GM23248 (cell line): Measurements from ENCODE around the gene MON1A. TPM values are rescaled to one million over a fixed set of nuclear protein-coding genes. Genes with fewer than 3 reads are reported as not detected.

Experiments
- DNase-seq: peaks from one replicate; pipeline ENCODE4 v3.0.0-alpha.2; 2015
- H2AFZ ChIP-seq: fragments of 200-600 bp; sonication (generic); 2 replicates; pipeline ENCODE4 v1.6.1; 2016; ENCODE audit warnings: antibody characterized with exemption
- H3F3A ChIP-seq: fragments of 200-600 bp; sonication (generic); 2 replicates; pipeline ENCODE4 v1.6.1; 2016; ENCODE audit warnings: mild to moderate bottlenecking, antibody characterized with exemption, mixed run types; ENCODE audit not compliant: insufficient read depth
- H3K27ac ChIP-seq: fragments of 200-600 bp; sonication (generic); 2 replicates; pipeline ENCODE4 v1.5.1; 2016; ENCODE audit warnings: mild to moderate bottlenecking
- H3K27me3 ChIP-seq: fragments of 200-600 bp; sonication (generic); replicated peaks from 2 replicates; pipeline ENCODE4 v1.6.1; 2016; ENCODE audit warnings: mild to moderate bottlenecking; ENCODE audit not compliant: insufficient read depth
- H3K36me3 ChIP-seq: fragments of 200-600 bp; sonication (generic); 2 replicates; pipeline ENCODE4 v1.6.1; 2016; ENCODE audit warnings: low read depth, mild to moderate bottlenecking
- H3K4me1 ChIP-seq: fragments of 200-600 bp; sonication (generic); 2 replicates; pipeline ENCODE4 v1.6.1; 2016; ENCODE audit warnings: mild to moderate bottlenecking; ENCODE audit not compliant: insufficient read depth
- H3K4me2 ChIP-seq: fragments of 200-600 bp; sonication (generic); one replicate; pipeline ENCODE4 v1.6.1; 2016; ENCODE audit warnings: mild to moderate bottlenecking; ENCODE audit not compliant: unreplicated experiment
- H3K4me3 ChIP-seq: fragments of 200-600 bp; sonication (generic); 2 replicates; pipeline ENCODE4 v1.5.1; 2016; ENCODE audit warnings: mild to moderate bottlenecking
- H3K79me2 ChIP-seq: fragments of 200-600 bp; sonication (generic); 2 replicates; pipeline ENCODE4 v1.6.1; 2016; ENCODE audit warnings: mild to moderate bottlenecking; ENCODE audit not compliant: insufficient read depth
- H3K9ac ChIP-seq: fragments of 200-600 bp; sonication (generic); 2 replicates; pipeline ENCODE4 v1.6.1; 2016; ENCODE audit warnings: mild to moderate bottlenecking
- H3K9me2 ChIP-seq: fragments of 200-600 bp; sonication (generic); 2 replicates; pipeline ENCODE4 v1.6.1; 2016; ENCODE audit warnings: mixed run types, mild to moderate bottlenecking, moderate library complexity; ENCODE audit not compliant: insufficient read depth
- H3K9me3 ChIP-seq: fragments of 200-600 bp; sonication (generic); one replicate; pipeline ENCODE4 v1.6.1; 2017; ENCODE audit warnings: low read depth
- H4K20me1 ChIP-seq: fragments of 200-600 bp; sonication (generic); 2 replicates; pipeline ENCODE4 v1.6.0; 2016; ENCODE audit not compliant: insufficient read depth
- EZH2 ChIP-seq: fragments of 200-600 bp; sonication (generic); IDR thresholded peaks from 2 replicates; pipeline ENCODE4 v1.6.1; 2018; ENCODE audit warnings: antibody characterized with exemption, mild to moderate bottlenecking; ENCODE audit not compliant: insufficient read depth, poor library complexity, severe bottlenecking
- EZH2phosphoT487 ChIP-seq: fragments of 200-600 bp; sonication (generic); IDR thresholded peaks from 2 replicates; pipeline ENCODE4 v1.6.1; 2018; ENCODE audit warnings: antibody characterized with exemption, moderate library complexity, mild to moderate bottlenecking, low read depth; ENCODE audit not compliant: insufficient read depth
- WGBS, 2 experiments: methylation state at CpG; one replicate each; pipeline ENCODE4 v1.1.6; 2015 to 2017; ENCODE audit warnings: low lambda C conversion rate in 2 of 2, low coverage in 1 of 2; ENCODE audit errors: missing lambda C conversion rate in 2 of 2; 5-methylcytosine and 5-hydroxymethylcytosine counted together
- in situ Hi-C: fragments of 300-500 bp; cut with MboI; formaldehyde crosslinking; loops from 2 replicates; pipeline ENCODE4 v1.15.0; 2020
- polyA plus RNA-seq: library from polyadenylated mRNA; unstranded; fragments of >200 nt; fragmentation: Nextera tagmentation; extraction: Ambion mirVana; gene quantifications from 2 replicates; pipeline ENCODE4 v1.2.1, GENCODE V29; 2016
- small RNA-seq: library from RNA; depleted of rRNA; stranded (forward); fragments of <200 nt; gene quantifications from one replicate; pipeline ENCODE3, GENCODE V24; 2014; ENCODE audit warnings: low read depth, low replicate concordance
- total RNA-seq: library from RNA; depleted of rRNA; stranded (reverse); fragments of >200 nt; shearing (Covaris generic); gene quantifications from 2 replicates; pipeline ENCODE4 v1.2.3, GENCODE V29; 2014; rRNA removed

The MON1A gene
- total and polyA plus RNA-seq, 2 experiments from 2014 or later: 13.6 to 15.0 TPM

GRCh38 chr3:49865198-49865784 is 64.3 kb downstream of the MON1A start:
- Histone ChIP-seq H3F3A (no peaks in the 10 kb centered on the region), H3K9ac (no peak overlapping the region), H3K4me1 (no peaks in the 10 kb centered on the region), H3K9me3 (no peaks in the 10 kb centered on the region), H3K36me3 (no peaks in the 10 kb centered on the region), H2AFZ (no peak overlapping the region), H3K4me3 (no peak overlapping the region), H3K4me2 (no peak overlapping the region), H3K27ac (no peak overlapping the region), H4K20me1 (no peaks in the 10 kb centered on the region), H3K9me2 (no peaks in the 10 kb centered on the region), H3K27me3 (peaks cover 46% of the 10 kb centered on the region), H3K79me2 (no peaks in the 10 kb centered on the region)
- TF ChIP-seq EZH2phosphoT487: no peak
- TF ChIP-seq EZH2: no peak
- DNase-seq: no peak
- in situ Hi-C loops: no loop called here
- WGBS, 2 experiments: 22 to 25% methylated on average over 7 of the region's 7 CpGs

GRCh38 chr3:49864505-49864904 is 65.1 kb downstream of the MON1A start:
- WGBS, 2 experiments: 28 to 41% methylated on average over 5 of the region's 5 CpGs
- TF ChIP-seq EZH2 (no peak), EZH2phosphoT487 (no peak)
- H3K27ac ChIP-seq: no peak overlapping the region
- H3K4me1 ChIP-seq: no peaks in the 10 kb centered on the region
- no peaks in the 10 kb centered on the region for H3K9me3 ChIP-seq
- peaks cover 38% of the 10 kb centered on the region for H3K27me3 ChIP-seq
- H3K79me2 ChIP-seq: no peaks in the 10 kb centered on the region
- DNase-seq: no peak
- H3K4me3 ChIP-seq: no peak overlapping the region
- H3F3A ChIP-seq: no peaks in the 10 kb centered on the region
- H4K20me1 ChIP-seq: no peaks in the 10 kb centered on the region
- no peak overlapping the region for H3K9ac ChIP-seq
- H3K4me2 ChIP-seq: no peak overlapping the region
- no peaks in the 10 kb centered on the region for H3K36me3 ChIP-seq
- in situ Hi-C loops: no loop called here
- H2AFZ ChIP-seq: no peak overlapping the region
- no peaks in the 10 kb centered on the region for H3K9me2 ChIP-seq

GRCh38 chr3:49859576-49860305 is 69.9 kb downstream of the MON1A start:
- no peak overlapping the region for H2AFZ ChIP-seq
- no peaks in the 10 kb centered on the region for H3K4me1 ChIP-seq
- peaks cover 13% of the 10 kb centered on the region for H3K79me2 ChIP-seq
- no peak overlapping the region for H3K4me2 ChIP-seq
- no peaks in the 10 kb centered on the region for H3K9me3 ChIP-seq
- no peaks in the 10 kb centered on the region for H3F3A ChIP-seq
- no peak overlapping the region for H3K4me3 ChIP-seq
- H3K27ac ChIP-seq: no peak overlapping the region
- TF ChIP-seq EZH2phosphoT487 (no peak), EZH2 (no peak)
- peaks cover 23% of the 10 kb centered on the region for H3K27me3 ChIP-seq
- in situ Hi-C loops: no loop called here
- 42 to 47% methylated on average over 12 of the region's 12 CpGs for WGBS, 2 experiments
- no peaks in the 10 kb centered on the region for H4K20me1 ChIP-seq
- no peak overlapping the region for H3K9ac ChIP-seq
- H3K9me2 ChIP-seq: no peaks in the 10 kb centered on the region
- H3K36me3 ChIP-seq: no peaks in the 10 kb centered on the region
- DNase-seq: no peak

Small RNAs within 50 kb of the gene (small RNA-seq; reads per million reads assigned to genes)
- not detected for gene RN7SL217P

Other genes starting within 250 kb of the MON1A start
- gene MST1, start 240.3 kb downstream of the MON1A start, total RNA-seq: 6.3 and 6.4 TPM in 2 replicates
- gene MST1, start 240.3 kb downstream of the MON1A start, polyA plus RNA-seq: 2.5 and 3.0 TPM in 2 replicates
- gene RNF123, start 240.3 kb downstream of the MON1A start, total RNA-seq: 22.8 and 25.7 TPM in 2 replicates
- gene RNF123, start 240.3 kb downstream of the MON1A start, polyA plus RNA-seq: 18.7 and 21.6 TPM in 2 replicates
- 3.2 TPM in 1 of 2 replicates, not detected in the other for gene AMIGO3, start 210.1 kb downstream of the MON1A start, total RNA-seq
- gene AMIGO3, start 210.1 kb downstream of the MON1A start, polyA plus RNA-seq: 0.18 and 0.25 TPM in 2 replicates
- 36.2 and 37.8 TPM in 2 replicates for gene GMPPB, start 205.9 kb downstream of the MON1A start, total RNA-seq
- gene GMPPB, start 205.9 kb downstream of the MON1A start, polyA plus RNA-seq: 22.8 and 24.1 TPM in 2 replicates
- 20.6 and 27.2 TPM in 2 replicates for gene IP6K1, start 143.3 kb downstream of the MON1A start, total RNA-seq
- 18.7 and 20.3 TPM in 2 replicates for gene IP6K1, start 143.3 kb downstream of the MON1A start, polyA plus RNA-seq
- not detected in 2 replicates for gene CDHR4, start 129.9 kb downstream of the MON1A start, total RNA-seq
- not detected in 2 replicates for gene CDHR4, start 129.9 kb downstream of the MON1A start, polyA plus RNA-seq
- 7.1 and 12.0 TPM in 2 replicates for gene INKA1, start 126.5 kb downstream of the MON1A start, total RNA-seq
- gene INKA1, start 126.5 kb downstream of the MON1A start, polyA plus RNA-seq: 7.2 and 7.9 TPM in 2 replicates
- gene UBA7, start 115.9 kb downstream of the MON1A start, total RNA-seq: 35.7 and 41.6 TPM in 2 replicates
- 14.0 and 16.9 TPM in 2 replicates for gene UBA7, start 115.9 kb downstream of the MON1A start, polyA plus RNA-seq
- 4.5 and 6.6 TPM in 2 replicates for gene TRAIP, start 73.2 kb downstream of the MON1A start, total RNA-seq
- gene TRAIP, start 73.2 kb downstream of the MON1A start, polyA plus RNA-seq: 4.1 and 5.2 TPM in 2 replicates
- gene CAMKV, start 59.9 kb downstream of the MON1A start, total RNA-seq: not detected in 2 replicates
- 0.09 and 0.19 TPM in 2 replicates for gene CAMKV, start 59.9 kb downstream of the MON1A start, polyA plus RNA-seq
- 0.32 TPM in 1 of 2 replicates, not detected in the other for gene MST1R, start 25.9 kb downstream of the MON1A start, total RNA-seq
- gene MST1R, start 25.9 kb downstream of the MON1A start, polyA plus RNA-seq: 0.35 TPM in 1 of 2 replicates, not detected in the other
- 29.8 and 31.8 TPM in 2 replicates for gene RBM6, start 10.3 kb upstream of the MON1A start, total RNA-seq
- 42.9 and 53.7 TPM in 2 replicates for gene RBM6, start 10.3 kb upstream of the MON1A start, polyA plus RNA-seq
- 86.1 and 152 TPM in 2 replicates for gene RBM5, start 159.1 kb upstream of the MON1A start, total RNA-seq
- 44.5 and 55.0 TPM in 2 replicates for gene RBM5, start 159.1 kb upstream of the MON1A start, polyA plus RNA-seq
- 3.2 and 3.5 TPM in 2 replicates for gene SEMA3F, start 225.5 kb upstream of the MON1A start, total RNA-seq
- gene SEMA3F, start 225.5 kb upstream of the MON1A start, polyA plus RNA-seq: 0.25 and 0.54 TPM in 2 replicates